Measurements from ENCODE around the gene TRMT13.

The TRMT13 gene

DNA sequence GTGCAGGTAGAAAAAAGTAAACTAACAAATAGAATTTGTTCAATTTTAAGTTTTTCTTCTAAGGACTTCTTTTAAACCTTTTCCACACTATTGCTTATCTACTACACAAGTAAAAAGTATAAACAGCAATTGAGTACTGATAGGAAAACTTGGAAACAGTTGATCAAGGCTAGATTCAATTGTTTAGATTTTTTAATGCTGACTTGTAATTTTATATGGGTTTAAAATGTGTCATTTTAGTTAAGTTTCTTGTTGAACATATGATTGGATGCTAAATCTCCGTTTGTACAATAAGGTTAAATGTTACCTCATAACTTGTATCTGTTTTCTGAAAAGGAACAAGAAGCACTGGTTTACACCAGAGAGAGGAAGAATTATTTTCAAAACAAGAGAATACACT is 5.7 kb upstream of the TRMT13 start:
- no peaks in the 10 kb centered on the region for H3K9me3 ChIP-seq (ENCODE audit: control insufficient read depth in 2 of 2, low read length in 2 of 2)
- no peak overlapping the region for H3K4me3 ChIP-seq (ENCODE audit: low read length in 2 of 2)
- H3K4me1 ChIP-seq (ENCODE audit: control insufficient read depth in 2 of 2, insufficient read depth in 2 of 2, low read length in 2 of 2), result peaks cover 0 to 5% of the 10 kb centered on the region in 2 donors
- H3K9ac ChIP-seq (ENCODE audit: low read depth in 1 of 2, low read length in 2 of 2), result no peak overlapping the region
- no peaks in the 10 kb centered on the region for H3K36me3 ChIP-seq (ENCODE audit: control insufficient read depth in 2 of 2, insufficient read depth in 2 of 2, low read length in 2 of 2)
- H3K27ac ChIP-seq (ENCODE audit: low read depth in 2 of 2, low read length in 2 of 2), result no peak overlapping the region
- no peaks in the 10 kb centered on the region for H3K27me3 ChIP-seq (ENCODE audit: control insufficient read depth in 2 of 2, insufficient read depth in 2 of 2, low read length in 2 of 2)

DNA sequence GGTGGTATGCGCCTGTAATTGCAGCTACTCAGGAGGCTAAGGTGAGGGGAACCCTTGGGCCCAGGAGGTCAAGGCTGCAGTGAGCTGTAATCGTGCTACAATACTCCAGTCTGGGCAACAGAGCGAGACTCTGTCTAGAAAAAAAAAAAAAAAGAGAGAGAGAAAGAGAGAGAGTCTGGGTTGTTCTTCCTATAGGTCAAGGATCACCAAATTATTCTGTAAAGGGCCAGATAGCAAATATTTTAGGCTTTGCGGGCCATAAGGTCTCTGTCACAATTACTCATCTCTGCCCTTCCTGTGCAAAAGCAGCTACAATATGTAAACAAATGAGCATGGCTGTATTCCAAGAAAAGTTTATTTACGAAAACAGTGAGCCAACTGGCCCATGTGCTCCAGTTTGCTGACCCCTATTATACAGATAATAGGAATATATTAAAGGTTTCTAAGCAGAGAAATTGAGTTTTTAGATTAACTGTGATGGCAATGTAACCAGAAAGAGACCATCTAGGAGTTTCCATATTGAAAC is 2.3 kb upstream of the TRMT13 start:
- Histone ChIP-seq H3K9me3 (ENCODE audit: control insufficient read depth in 2 of 2, low read length in 2 of 2) (no peaks in the 10 kb centered on the region), H3K27ac (ENCODE audit: low read depth in 2 of 2, low read length in 2 of 2) (no peak overlapping the region), H3K4me1 (ENCODE audit: control insufficient read depth in 2 of 2, insufficient read depth in 2 of 2, low read length in 2 of 2) (peaks cover 3 to 16% of the 10 kb centered on the region in 2 donors), H3K27me3 (ENCODE audit: control insufficient read depth in 2 of 2, insufficient read depth in 2 of 2, low read length in 2 of 2) (no peaks in the 10 kb centered on the region), H3K4me3 (ENCODE audit: low read length in 2 of 2) (no peak overlapping the region), H3K9ac (ENCODE audit: low read depth in 1 of 2, low read length in 2 of 2) (no peak overlapping the region), H3K36me3 (ENCODE audit: control insufficient read depth in 2 of 2, insufficient read depth in 2 of 2, low read length in 2 of 2) (peaks cover 0 to 2% of the 10 kb centered on the region in 2 donors)

DNA sequence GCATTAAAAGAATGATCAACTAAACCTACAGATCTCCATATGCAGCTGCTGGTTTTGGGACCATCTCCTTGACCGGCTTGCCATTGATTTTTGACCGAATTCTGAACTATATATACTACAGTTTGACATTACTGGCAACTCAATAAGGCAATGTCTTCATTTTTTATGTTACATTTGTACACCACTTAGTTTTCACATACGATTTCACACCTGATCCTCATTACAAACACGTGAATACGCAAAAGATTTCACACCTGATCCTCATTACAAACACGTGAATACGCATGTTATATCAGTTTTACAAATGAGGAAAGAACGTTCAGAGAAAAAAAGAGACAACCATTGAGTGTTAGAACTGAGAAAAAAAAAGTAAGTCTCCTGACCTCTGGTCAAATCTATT is 1.3 kb upstream of the TRMT13 start:
- no peaks in the 10 kb centered on the region for H3K9me3 ChIP-seq (ENCODE audit: control insufficient read depth in 2 of 2, low read length in 2 of 2)

DNA sequence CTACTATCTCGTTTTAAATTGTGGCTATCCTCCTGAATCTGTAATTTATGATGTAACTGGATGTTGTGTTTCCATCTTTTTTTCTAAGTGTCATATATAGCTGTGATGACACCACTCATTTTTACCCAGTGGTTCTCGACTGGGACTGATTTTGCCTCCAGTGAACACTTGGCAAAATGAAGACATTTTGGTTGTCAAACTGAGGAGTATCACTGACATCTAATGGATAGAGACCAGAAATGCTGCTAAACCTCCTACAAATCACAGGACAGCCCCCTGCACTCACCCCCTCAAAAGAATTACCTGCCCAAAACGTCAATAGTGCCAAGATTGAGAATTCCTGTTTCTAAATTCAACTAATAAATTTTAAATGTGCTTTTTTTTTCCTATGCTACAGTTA is 1.9 kb downstream of the TRMT13 start:
- H3K9me3 ChIP-seq (ENCODE audit: control insufficient read depth in 2 of 2, low read length in 2 of 2), result no peaks in the 10 kb centered on the region
- no peak overlapping the region for H3K27ac ChIP-seq (ENCODE audit: low read depth in 2 of 2, low read length in 2 of 2)
- peaks cover 3 to 16% of the 10 kb centered on the region in 2 donors for H3K4me1 ChIP-seq (ENCODE audit: control insufficient read depth in 2 of 2, insufficient read depth in 2 of 2, low read length in 2 of 2)
- H3K27me3 ChIP-seq (ENCODE audit: control insufficient read depth in 2 of 2, insufficient read depth in 2 of 2, low read length in 2 of 2), result no peaks in the 10 kb centered on the region
- no peak overlapping the region for H3K4me3 ChIP-seq (ENCODE audit: low read length in 2 of 2)
- H3K36me3 ChIP-seq (ENCODE audit: control insufficient read depth in 2 of 2, insufficient read depth in 2 of 2, low read length in 2 of 2), result peaks cover 23 to 25% of the 10 kb centered on the region in 2 donors
- no peak overlapping the region for H3K9ac ChIP-seq (ENCODE audit: low read depth in 1 of 2, low read length in 2 of 2)

More for the DNA sequence above, 1.3 kb upstream of the TRMT13 start:
- H3K4me1 ChIP-seq (ENCODE audit: control insufficient read depth in 2 of 2, insufficient read depth in 2 of 2, low read length in 2 of 2), result peaks cover 3 to 16% of the 10 kb centered on the region in 2 donors
- H3K36me3 ChIP-seq (ENCODE audit: control insufficient read depth in 2 of 2, insufficient read depth in 2 of 2, low read length in 2 of 2), result peaks cover 0 to 2% of the 10 kb centered on the region in 2 donors
- no peaks in the 10 kb centered on the region for H3K27me3 ChIP-seq (ENCODE audit: control insufficient read depth in 2 of 2, insufficient read depth in 2 of 2, low read length in 2 of 2)
- peak overlapping the region; percentile 97 to 98 for H3K4me3 ChIP-seq (ENCODE audit: low read length in 2 of 2)
- no peak overlapping the region for H3K9ac ChIP-seq (ENCODE audit: low read depth in 1 of 2, low read length in 2 of 2)
- H3K27ac ChIP-seq (ENCODE audit: low read depth in 2 of 2, low read length in 2 of 2), result no peak overlapping the region

DNA sequence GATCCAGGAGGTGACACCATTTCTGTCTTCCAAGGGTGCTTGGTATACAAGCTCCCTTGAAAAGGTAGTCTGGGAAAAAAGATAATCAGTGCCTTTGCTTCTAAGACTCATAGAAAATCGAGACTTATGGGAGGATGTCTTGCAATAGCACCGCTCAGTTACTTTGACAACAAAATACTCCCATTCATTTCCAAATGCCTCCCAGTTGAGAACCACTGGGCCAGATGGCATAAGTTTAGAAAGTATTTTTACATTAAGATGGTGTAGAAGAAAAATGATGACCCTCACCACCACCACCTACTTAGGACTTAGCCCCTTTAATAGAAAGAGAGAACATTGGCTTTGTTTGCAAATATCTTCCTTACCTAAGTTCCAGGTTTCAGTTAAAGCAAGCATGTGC is 4.6 kb downstream of the TRMT13 start:
- peaks cover 39 to 50% of the 10 kb centered on the region in 2 donors for H3K36me3 ChIP-seq (ENCODE audit: control insufficient read depth in 2 of 2, insufficient read depth in 2 of 2, low read length in 2 of 2)
- no peak overlapping the region for H3K9ac ChIP-seq (ENCODE audit: low read depth in 1 of 2, low read length in 2 of 2)
- H3K4me3 ChIP-seq (ENCODE audit: low read length in 2 of 2), result no peak overlapping the region
- H3K27ac ChIP-seq (ENCODE audit: low read depth in 2 of 2, low read length in 2 of 2), result no peak overlapping the region
- peaks cover 3 to 8% of the 10 kb centered on the region in 2 donors for H3K4me1 ChIP-seq (ENCODE audit: control insufficient read depth in 2 of 2, insufficient read depth in 2 of 2, low read length in 2 of 2)
- no peaks in the 10 kb centered on the region for H3K27me3 ChIP-seq (ENCODE audit: control insufficient read depth in 2 of 2, insufficient read depth in 2 of 2, low read length in 2 of 2)
- H3K9me3 ChIP-seq (ENCODE audit: control insufficient read depth in 2 of 2, low read length in 2 of 2), result no peaks in the 10 kb centered on the region

DNA sequence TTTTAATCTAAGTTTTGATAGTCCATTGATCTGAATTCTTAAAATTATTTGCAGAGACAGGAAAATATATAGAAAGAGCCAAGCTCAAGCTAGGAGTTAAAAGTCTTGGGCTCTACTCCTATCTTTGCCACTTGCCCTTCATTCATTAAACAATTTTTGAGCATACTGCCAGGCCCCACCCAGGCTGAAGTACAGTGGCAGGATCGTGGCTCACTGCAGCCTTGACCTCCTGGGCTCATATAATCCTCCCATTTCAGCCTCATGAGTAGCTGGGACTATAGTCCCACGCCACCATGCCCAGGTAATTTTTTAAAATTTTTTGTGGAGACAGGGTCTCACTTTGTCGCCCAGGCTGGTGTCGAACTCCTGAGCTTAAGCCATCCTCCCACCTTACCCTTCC is 8.2 kb downstream of the TRMT13 start:
- Histone ChIP-seq H3K27ac (ENCODE audit: low read depth in 2 of 2, low read length in 2 of 2) (no peak overlapping the region), H3K9me3 (ENCODE audit: control insufficient read depth in 2 of 2, low read length in 2 of 2) (no peaks in the 10 kb centered on the region), H3K9ac (ENCODE audit: low read depth in 1 of 2, low read length in 2 of 2) (no peak overlapping the region), H3K4me3 (ENCODE audit: low read length in 2 of 2) (no peak overlapping the region), H3K27me3 (ENCODE audit: control insufficient read depth in 2 of 2, insufficient read depth in 2 of 2, low read length in 2 of 2) (no peaks in the 10 kb centered on the region), H3K4me1 (ENCODE audit: control insufficient read depth in 2 of 2, insufficient read depth in 2 of 2, low read length in 2 of 2) (no peaks in the 10 kb centered on the region), H3K36me3 (ENCODE audit: control insufficient read depth in 2 of 2, insufficient read depth in 2 of 2, low read length in 2 of 2) (peaks cover 66 to 78% of the 10 kb centered on the region in 2 donors)

DNA sequence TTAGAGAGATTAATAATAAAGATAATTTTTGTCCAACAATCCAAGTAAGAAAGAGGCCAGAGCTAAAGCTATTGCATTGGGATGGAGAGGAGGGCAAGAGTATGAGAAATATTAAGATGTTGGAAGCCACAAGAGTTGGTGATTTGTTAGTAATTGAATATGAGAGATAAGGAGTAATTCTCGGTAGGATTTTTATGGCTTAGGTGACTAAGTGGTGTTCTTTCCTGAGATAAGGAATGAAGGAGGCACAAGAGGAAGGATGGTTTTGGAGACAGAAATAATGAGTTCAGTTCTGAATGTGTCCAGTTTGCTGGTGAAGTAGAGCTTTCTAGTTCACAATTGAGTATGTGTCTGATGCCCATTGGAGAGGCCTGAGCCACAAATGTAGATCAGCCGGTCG is 9.4 kb downstream of the TRMT13 start:
- Histone ChIP-seq H3K9ac (ENCODE audit: low read depth in 1 of 2, low read length in 2 of 2) (no peak overlapping the region), H3K36me3 (ENCODE audit: control insufficient read depth in 2 of 2, insufficient read depth in 2 of 2, low read length in 2 of 2) (peaks cover 71 to 82% of the 10 kb centered on the region in 2 donors), H3K4me3 (ENCODE audit: low read length in 2 of 2) (no peak overlapping the region)

DNA sequence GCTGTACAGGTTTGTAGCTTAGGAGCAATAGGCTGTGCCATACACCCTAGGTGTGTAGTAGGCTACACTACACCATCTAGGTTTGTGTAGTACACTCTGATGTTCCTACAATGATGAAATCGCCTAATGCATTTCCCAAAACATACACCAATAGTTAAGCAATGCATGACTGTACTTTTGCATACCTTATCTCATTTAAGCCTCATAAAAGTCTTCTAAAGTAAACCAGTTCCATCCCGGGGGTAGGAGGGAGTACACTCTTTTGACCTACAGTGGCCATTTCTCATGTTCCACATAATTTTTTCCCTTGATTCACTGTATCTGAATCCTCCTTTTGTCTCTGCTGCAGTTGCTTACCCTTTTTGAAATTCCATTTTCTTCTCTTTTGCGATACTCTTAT is 12.2 kb downstream of the TRMT13 start:
- H3K27ac ChIP-seq (ENCODE audit: low read depth in 2 of 2, low read length in 2 of 2), result no peak overlapping the region
- H3K27me3 ChIP-seq (ENCODE audit: control insufficient read depth in 2 of 2, insufficient read depth in 2 of 2, low read length in 2 of 2), result no peaks in the 10 kb centered on the region
- H3K4me1 ChIP-seq (ENCODE audit: control insufficient read depth in 2 of 2, insufficient read depth in 2 of 2, low read length in 2 of 2), result no peaks in the 10 kb centered on the region
- H3K36me3 ChIP-seq (ENCODE audit: control insufficient read depth in 2 of 2, insufficient read depth in 2 of 2, low read length in 2 of 2), result peaks cover 56 to 70% of the 10 kb centered on the region in 2 donors
- no peak overlapping the region for H3K9ac ChIP-seq (ENCODE audit: low read depth in 1 of 2, low read length in 2 of 2)
- no peaks in the 10 kb centered on the region for H3K9me3 ChIP-seq (ENCODE audit: control insufficient read depth in 2 of 2, low read length in 2 of 2)
- no peak overlapping the region for H3K4me3 ChIP-seq (ENCODE audit: low read length in 2 of 2)

More for the DNA sequence above, 9.4 kb downstream of the TRMT13 start:
- H3K4me1 ChIP-seq (ENCODE audit: control insufficient read depth in 2 of 2, insufficient read depth in 2 of 2, low read length in 2 of 2), result no peaks in the 10 kb centered on the region
- H3K27me3 ChIP-seq (ENCODE audit: control insufficient read depth in 2 of 2, insufficient read depth in 2 of 2, low read length in 2 of 2), result no peaks in the 10 kb centered on the region
- no peak overlapping the region for H3K27ac ChIP-seq (ENCODE audit: low read depth in 2 of 2, low read length in 2 of 2)
- H3K9me3 ChIP-seq (ENCODE audit: control insufficient read depth in 2 of 2, low read length in 2 of 2), result no peaks in the 10 kb centered on the region

DNA sequence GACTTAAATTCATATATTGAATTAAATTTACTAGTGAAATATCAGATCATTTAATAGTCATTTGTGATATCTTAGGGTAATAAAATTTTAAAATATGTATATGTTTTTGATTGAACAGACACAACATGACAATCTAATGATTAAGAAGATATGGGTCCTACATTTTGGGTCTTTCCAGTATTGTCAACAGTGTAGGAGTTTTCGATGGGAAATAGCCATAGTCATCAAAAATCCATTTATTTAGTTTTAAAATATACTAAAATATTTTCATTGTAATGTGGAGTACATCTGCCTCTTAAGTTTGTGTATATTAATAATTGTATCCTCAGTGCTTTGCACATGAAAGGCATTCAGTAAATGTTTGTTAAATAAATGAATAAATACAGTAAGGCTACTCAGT is 14.0 kb downstream of the TRMT13 start:
- Histone ChIP-seq H3K36me3 (ENCODE audit: control insufficient read depth in 2 of 2, insufficient read depth in 2 of 2, low read length in 2 of 2) (peaks cover 47 to 56% of the 10 kb centered on the region in 2 donors), H3K4me1 (ENCODE audit: control insufficient read depth in 2 of 2, insufficient read depth in 2 of 2, low read length in 2 of 2) (no peaks in the 10 kb centered on the region), H3K27ac (ENCODE audit: low read depth in 2 of 2, low read length in 2 of 2) (no peak overlapping the region), H3K9me3 (ENCODE audit: control insufficient read depth in 2 of 2, low read length in 2 of 2) (no peaks in the 10 kb centered on the region), H3K27me3 (ENCODE audit: control insufficient read depth in 2 of 2, insufficient read depth in 2 of 2, low read length in 2 of 2) (no peaks in the 10 kb centered on the region), H3K9ac (ENCODE audit: low read depth in 1 of 2, low read length in 2 of 2) (no peak overlapping the region), H3K4me3 (ENCODE audit: low read length in 2 of 2) (no peak overlapping the region)

DNA sequence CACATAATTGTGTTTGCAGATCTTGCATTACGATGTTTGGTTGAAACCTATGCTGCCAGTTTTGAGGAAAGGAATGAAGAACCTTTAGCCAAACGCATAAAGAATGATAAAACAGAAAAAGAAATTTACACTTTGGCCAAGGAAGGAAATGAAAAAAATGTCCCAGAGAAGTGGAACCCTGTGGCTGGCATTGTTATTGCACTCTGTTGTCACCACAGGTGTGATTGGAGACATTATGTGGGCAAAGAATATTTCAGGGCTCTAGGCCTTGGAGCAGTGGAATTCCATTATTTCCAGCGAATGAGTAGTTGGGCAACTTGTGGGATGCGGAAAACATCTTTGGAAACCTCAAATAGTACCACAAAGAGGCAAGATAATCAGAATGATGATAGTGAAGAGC is 14.9 kb downstream of the TRMT13 start:
- Histone ChIP-seq H3K4me1 (ENCODE audit: control insufficient read depth in 2 of 2, insufficient read depth in 2 of 2, low read length in 2 of 2) (no peaks in the 10 kb centered on the region), H3K27me3 (ENCODE audit: control insufficient read depth in 2 of 2, insufficient read depth in 2 of 2, low read length in 2 of 2) (no peaks in the 10 kb centered on the region), H3K9me3 (ENCODE audit: control insufficient read depth in 2 of 2, low read length in 2 of 2) (no peaks in the 10 kb centered on the region), H3K36me3 (ENCODE audit: control insufficient read depth in 2 of 2, insufficient read depth in 2 of 2, low read length in 2 of 2) (peaks cover 41 to 51% of the 10 kb centered on the region in 2 donors), H3K4me3 (ENCODE audit: low read length in 2 of 2) (no peak overlapping the region), H3K27ac (ENCODE audit: low read depth in 2 of 2, low read length in 2 of 2) (no peak overlapping the region), H3K9ac (ENCODE audit: low read depth in 1 of 2, low read length in 2 of 2) (no peak overlapping the region)

DNA sequence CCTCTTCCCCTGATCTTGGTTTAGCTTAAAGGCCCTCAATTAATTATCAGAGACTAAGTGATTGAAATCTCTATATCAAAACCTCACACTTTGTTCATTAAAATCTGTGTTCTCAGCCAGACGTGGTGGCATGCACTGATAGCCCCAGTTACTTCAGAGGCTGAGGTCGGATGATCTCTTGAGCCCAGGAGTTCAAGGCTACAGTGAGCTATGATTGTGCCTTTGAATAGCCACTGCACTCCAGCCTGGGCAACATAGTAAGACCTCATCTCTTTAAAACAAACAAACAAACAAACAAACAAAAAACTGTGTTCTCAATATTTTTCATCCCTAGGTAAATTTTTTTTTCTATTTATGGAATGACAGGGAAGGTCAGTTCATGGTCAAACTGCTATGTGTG is 18.7 kb downstream of the TRMT13 start:
- Histone ChIP-seq H3K4me1 (ENCODE audit: control insufficient read depth in 2 of 2, insufficient read depth in 2 of 2, low read length in 2 of 2) (no peaks in the 10 kb centered on the region), H3K9ac (ENCODE audit: low read depth in 1 of 2, low read length in 2 of 2) (no peak overlapping the region), H3K27me3 (ENCODE audit: control insufficient read depth in 2 of 2, insufficient read depth in 2 of 2, low read length in 2 of 2) (no peaks in the 10 kb centered on the region), H3K36me3 (ENCODE audit: control insufficient read depth in 2 of 2, insufficient read depth in 2 of 2, low read length in 2 of 2) (peaks cover 13 to 23% of the 10 kb centered on the region in 2 donors), H3K9me3 (ENCODE audit: control insufficient read depth in 2 of 2, low read length in 2 of 2) (no peaks in the 10 kb centered on the region), H3K27ac (ENCODE audit: low read depth in 2 of 2, low read length in 2 of 2) (no peak overlapping the region), H3K4me3 (ENCODE audit: low read length in 2 of 2) (no peak overlapping the region)
